ENCODE data around the gene ZEB1.
"Not testable (repeated sequence)": the region's sequence is repeated elsewhere in the genome, so short reads cannot be mapped to it uniquely, and the experiment has no call there.

The ZEB1 gene

DNA sequence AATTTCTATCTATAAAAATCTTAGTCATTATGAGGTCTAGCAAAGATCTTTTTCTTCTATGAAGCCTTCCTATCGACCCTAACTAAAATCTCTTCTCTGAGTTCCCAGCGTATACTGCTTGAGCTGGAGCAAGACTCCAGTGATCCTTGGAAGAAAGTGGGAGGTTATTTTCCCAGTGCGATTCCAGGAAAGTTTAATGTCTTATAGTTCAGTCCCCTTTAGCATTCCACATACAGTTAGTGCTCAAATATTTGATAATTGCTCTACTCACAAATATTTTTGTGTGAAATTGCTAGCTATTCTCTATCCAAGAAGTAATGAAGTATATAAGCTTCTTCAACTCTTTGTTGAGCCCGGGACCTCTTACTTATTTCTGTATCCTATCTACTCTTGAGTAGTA, 47.7 kb downstream of the ZEB1 start:
- DNase-seq (ENCODE audit: low read depth) = no peak

DNA sequence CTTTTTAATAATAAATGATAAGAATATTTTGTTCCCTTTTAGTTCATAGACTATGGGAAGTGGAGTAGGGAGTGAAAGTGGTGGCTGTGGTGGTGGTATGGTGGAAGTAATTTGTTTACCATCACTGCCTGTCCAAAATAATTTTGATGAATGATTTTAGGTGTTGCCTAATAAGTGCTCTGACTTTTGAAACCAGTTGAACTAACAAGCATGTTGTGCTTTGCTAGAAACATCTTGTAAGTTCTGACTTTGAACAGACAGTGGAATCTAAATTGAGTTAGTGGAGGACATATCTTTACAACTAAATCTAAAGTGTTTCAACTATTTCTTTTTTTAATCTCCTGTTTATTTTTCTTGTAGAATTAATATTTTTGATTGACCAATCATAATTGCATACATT, 49.7 kb downstream of the ZEB1 start:
- no peak for DNase-seq (ENCODE audit: low read depth)

DNA sequence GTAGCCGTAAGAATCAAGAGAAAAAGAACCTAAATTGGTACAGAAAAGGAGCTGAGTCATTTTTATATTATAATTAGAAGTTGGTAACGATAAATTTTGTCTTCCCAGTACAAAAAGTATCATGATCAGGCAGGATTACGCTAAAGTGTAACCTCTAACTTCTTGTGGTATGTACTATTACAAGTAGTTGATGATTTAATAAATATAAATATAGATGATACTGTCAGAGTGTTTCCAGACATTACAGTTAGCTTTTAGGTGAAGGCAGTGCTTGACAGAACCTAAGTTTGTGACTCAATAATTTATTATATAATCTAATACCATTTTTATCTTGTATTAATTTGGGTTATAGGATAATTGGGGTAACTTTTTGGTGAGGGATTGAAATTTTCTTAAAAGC, 53.4 kb downstream of the ZEB1 start:
- no peak for DNase-seq (ENCODE audit: low read depth)

DNA sequence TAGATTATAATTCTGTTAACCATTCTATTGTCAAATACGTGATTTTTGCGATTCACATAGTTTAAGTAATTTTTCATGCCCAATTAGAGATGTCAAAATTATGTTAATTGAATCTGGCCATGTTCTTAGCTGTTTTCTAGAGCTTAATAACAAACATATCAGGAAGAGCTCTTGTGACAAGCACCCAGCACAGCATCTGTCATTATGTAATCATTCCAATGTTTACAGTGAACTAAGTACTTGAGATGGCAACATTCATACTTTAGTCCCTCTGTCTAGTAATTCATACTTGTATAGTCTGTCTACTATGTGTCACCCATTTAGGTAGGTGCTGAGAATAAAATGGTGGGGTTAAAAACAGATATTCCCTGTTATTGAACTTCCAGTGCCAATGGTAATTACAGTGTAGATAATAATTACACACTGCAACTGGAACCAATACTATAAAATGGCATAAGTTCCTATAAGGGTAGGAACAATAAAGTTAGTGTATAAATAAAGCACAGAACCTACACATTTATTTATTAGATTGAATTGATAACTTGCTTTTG, 55.2 kb downstream of the ZEB1 start:
- DNase-seq (ENCODE audit: low read depth) = no peak

DNA sequence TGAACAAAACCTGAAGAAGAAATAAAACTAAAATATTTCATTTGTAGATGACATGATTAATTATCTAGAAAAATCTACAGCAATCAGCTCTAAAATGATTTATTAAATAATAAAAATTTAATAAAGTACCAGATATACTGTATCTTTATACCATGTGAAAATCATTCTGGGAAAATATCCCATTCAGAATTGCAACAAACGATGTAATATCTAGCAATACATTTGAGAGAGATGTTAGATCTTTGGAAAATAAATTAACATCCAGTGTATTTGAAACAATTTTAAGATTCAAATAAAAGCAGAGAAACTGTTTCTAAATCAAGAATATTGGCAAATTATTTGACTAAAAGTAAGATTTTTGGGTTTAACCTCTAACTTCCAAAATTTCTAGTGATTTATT, 62.2 kb downstream of the ZEB1 start:
- no peak for DNase-seq (ENCODE audit: low read depth)

DNA sequence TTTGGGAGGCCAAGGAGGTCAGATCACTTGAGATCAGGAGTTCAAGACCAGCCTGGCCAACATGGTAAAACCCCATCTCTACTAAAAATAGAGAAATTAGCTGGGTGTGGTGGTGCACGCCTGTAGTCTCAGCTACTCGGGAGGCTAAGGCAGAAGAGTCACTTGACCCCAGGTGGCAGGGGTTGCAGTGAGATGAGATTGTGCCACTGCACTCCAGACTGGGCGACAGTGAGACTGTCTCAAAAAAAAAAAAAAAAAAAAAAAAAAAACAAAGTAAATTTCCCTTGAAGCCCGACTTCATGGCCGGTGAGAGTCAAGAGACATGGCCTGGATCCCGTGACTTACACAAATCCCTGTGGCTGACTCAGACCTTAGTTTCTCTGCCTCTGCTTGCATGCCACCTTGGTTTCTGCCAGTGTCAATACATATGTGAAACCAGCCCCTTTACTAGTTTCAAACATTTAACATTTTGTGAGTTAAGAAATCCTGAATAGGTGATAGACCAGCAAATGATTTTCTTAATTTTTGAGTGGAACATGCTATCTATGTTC, 62.8 kb downstream of the ZEB1 start:
- no peak for DNase-seq (ENCODE audit: low read depth)

DNA sequence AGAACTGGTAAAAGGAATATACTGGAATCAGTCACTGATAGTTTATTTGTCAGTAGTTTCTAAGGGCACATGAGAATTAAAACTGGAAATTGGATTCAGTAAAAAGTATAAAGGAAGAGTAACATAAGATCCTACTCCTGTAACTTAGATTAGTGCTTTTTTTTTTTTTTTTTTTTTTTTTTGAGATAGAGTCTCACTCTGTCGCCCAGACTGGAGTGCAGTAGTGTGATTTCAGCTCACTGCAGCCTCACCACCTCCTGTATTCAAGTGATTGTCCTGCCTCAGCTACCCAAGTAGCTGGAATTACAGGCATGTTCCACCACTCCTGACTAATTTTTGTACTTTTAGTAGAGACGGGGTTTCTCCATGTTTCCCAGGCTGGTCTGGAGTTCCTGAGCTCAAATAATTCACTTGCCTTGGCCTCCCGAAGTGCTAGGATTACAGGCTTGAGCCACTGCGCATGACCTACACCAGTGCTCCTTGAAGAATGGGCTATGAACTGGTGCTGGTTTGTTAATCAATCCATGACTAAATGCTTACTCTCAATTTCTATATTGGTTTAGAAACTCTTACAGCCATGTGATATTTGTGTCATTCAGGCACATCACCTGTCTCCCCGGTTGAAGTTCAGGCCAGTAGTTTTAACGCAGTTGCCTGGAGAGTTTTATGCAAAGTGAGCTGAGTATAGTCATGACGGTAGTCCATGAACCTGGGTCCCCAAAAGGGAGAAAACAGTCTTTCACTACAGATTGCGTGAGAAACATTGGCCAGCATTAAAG, 65.0 kb downstream of the ZEB1 start:
- no peak for DNase-seq (ENCODE audit: low read depth)

DNA sequence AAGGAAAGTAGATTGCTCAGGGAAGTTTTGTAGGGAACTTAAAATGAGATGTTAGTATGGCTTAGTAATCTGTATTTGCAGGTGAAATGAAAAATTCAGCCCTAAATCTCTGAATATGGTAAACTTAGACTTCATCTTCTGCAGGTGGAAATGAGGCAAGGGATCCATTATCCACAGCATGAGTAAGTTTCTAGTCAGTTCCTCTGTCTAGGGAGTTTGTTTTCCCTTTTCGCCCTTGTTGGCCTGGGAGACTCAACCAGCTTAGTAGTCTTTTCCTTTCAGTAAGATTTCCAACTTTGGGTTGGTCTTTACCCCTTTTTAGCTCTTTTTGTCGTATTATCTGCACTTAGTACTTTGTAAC, 65.6 kb downstream of the ZEB1 start:
- DNase-seq (ENCODE audit: low read depth) = no peak

DNA sequence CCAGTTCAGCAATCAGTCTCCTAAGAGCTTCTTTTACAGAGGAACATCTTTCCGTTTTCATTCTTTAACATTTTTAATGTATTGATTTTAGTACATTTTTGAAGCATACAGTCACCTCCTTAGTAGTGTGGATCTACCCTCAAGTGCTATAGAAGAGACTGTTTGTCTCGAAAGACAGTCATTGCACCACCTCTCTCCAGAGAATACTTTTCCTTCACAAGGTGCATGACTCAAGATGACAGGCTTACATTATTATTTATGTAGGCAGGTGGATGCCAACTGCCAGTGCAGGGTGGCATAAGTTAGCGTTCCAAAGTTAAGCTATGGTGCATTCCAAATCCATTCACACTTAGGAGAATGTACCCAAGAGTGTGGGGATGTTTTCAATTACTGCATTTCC, 71.8 kb downstream of the ZEB1 start:
- DNase-seq (ENCODE audit: low read depth) = no peak

DNA sequence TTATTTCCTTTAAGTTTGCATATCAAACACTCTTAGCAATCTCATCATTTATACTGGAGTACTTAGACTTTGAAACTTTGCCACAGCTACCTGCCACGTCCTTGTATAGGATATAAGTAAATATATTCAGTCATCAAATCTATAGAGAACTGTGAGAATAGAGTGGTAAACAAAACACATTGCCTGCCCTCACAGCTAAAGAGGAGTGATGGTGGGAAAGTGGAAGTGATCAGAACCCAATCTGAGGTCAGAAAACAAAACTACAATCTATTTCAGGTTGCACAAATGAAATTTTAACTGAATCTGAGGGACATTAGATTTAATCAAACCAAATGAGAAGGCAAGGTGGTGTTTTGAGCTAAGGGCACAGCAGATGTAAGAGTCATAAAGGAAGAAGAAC, 74.8 kb downstream of the ZEB1 start:
- no peak for DNase-seq (ENCODE audit: low read depth)

DNA sequence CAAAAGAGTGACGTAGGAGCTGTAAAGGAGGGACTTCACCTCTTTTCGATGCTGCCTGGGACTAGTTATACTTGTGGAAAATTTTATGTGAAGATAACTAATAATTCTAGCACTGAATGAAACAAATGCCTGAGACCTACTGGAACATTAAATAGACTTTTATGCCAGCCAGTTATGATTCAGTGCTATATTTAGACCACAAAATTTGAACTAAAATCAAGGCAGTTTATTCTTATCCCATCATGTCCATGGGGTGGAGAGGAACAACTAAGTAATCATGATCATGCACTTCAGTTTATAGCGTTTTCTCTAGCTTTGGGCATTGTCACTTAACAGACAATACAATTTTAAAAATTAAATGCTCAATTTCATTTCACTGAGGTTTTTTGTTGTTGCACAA, 76.7 kb downstream of the ZEB1 start:
- no peak for DNase-seq (ENCODE audit: low read depth)

DNA sequence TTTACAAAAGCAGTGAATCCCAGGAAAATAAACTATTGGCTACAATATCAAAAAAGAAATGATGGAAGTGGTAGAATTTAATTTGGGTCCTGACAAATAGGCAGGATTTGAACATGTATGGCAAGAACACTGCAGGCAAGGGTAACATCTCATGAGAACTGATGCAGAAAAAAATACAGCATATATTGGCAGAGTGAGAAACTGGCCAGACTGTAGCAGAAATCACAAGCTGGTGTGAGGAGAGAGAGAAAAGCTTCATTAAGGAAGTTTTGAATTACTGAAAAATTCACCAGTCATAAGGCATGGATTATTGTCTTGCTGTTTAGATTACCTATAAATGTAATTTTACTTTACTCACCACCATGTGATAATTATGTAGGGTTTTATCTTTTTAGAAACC, 77.4 kb downstream of the ZEB1 start:
- no peak for DNase-seq (ENCODE audit: low read depth)

DNA sequence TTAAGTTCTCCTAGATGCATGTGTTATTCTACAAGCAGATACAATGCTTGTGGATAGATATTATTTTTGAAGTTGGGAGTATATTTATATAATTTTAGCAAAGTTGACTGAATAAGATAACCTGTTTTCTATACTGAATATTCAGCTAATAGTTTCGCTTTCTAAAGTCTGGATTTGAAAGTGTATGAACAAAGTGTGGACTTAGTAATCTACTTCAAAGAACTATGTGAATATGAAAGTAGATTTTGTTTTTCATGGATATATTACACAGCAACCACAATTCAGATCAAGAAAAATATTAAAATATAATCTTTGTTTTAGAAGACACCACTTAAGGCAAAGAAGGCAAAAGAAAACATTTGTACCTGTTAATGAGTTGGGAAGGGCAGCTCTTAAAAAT, 78.8 kb downstream of the ZEB1 start:
- no peak for DNase-seq (ENCODE audit: low read depth)

DNA sequence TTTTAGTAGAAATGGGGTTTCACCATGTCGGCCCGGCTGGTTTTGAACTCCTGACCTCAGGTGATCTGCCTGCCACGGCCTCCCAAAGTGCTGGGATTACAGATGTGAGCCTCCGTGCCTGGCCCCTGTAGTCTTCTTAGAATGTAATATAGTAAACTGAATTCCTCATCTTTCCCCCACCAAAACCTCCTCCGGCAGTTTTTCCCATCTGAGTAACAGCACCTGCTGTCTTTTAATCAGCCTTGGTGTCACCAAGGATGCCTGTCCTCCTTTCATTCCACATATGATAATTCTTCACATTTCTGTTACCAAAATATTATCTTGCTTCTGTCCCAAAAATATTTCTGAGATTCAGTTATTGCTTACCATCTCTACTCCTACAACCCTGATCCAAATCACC, 80.2 kb downstream of the ZEB1 start:
- DNase-seq (ENCODE audit: low read depth) = no peak

DNA sequence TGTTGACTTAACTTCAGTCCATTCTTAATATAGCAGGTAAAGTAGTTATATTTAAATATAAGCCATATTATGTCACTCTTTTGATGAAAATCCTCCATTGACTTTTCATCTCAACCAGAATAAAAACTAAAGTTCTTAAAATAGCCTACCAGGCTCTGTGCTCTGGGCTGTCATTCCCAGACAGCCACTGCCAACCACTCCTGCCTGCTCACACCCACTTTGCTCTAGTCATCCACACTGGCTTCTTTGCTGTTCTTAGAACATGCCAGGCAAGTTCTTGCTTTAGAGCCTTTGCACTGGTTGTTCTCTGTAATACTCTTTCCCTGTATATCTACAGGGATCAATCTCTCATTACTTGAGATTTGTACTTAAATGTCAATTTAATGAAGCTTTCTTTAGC, 80.6 kb downstream of the ZEB1 start:
- DNase-seq (ENCODE audit: low read depth) = no peak

DNA sequence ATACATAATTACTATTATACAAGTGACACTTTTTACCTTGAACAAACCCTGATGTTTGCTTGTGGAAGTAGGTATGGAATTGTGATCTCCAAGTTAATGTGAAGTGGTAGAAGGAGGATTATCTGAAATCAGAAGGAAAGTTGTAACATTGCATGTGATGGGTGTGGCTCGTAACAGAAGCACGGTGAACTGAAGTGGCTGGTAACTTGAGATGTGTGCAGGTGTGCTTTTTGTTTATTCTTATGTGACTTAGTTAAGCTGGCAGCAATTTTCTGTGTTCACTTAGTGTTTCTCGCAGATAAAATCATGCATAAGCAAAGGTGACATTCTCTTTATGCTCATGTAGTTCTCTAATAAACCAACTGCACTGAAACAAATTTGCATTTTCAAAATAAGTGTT, 82.3 kb downstream of the ZEB1 start:
- DNase-seq (ENCODE audit: low read depth) = no peak

DNA sequence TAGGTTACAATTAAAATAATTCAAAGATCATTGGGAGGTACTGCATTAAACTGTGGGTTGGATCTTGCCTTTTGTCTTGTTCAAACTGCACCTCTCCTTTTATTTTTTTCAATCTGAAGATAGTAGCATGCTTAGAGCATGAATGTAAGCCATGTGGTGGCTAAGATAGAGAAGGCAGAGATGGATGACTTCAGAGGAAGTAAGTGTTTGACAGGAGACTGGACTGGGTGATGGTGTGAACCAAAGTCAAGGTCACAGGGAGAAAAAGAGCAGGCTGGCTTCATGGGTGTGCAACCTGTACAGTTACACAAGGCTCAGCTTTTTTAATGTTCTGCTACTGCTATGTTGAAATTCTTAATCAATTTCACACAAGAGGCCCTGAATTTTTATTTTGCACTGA, 85.6 kb downstream of the ZEB1 start:
- DNase-seq (ENCODE audit: low read depth) = no peak

DNA sequence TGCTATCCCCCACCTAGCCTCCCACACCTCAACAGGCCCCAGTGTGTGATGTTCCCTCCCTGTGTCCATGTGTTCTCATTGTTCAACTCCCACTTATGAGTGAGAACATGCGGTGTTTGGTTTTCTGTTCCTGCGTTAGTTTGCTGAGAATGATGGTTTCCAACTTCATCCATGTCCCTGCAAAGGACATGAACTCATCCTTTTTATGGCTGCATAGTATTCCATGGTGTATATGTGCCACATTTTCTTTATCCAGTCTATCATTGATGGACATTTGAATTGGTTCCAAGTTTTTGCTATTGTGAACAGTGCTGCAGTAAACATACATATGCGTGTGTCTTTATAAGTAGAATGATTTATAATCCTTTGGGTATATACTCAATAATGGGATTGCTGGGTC, 86.8 kb downstream of the ZEB1 start:
- not testable (repeated sequence) for DNase-seq (ENCODE audit: low read depth)

DNA sequence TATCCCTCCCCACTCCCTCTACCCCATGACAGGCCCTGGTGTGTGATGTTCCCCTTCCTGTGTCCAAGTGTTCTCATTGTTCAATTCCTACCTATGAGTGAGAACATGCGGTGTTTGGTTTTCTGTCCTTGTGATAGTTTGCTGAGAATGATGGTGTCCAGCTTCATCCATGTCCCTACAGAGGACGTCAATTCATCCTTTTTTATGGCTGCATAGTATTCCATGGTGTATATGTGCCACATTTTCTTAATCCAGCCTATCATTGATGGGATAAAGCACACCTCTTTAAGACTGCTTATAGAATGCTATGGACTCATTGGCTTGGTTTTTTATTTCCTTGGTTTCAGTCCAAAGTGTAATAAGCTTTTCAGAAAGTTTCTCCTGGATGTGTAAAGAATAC, 93.4 kb downstream of the ZEB1 start:
- not testable (repeated sequence) for DNase-seq (ENCODE audit: low read depth)

DNA sequence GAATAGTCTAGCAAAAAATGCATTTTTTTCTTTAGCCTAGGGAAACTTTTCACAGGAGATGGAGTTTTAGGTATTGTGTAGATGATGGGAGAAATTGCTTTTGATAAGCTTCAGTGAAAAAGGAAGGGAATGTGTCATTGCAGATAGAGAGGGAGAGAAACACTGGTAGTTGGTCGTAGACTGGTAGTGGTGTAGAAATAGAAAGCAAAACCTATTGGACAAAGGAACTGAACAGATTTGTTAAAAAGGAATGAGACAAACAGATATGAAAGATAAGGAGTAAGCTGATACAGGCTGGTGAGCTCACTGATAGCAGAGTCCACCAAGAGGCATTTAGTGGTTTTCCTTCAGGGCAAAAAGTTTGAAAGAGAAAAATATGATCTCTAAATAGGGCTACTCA, 94.3 kb downstream of the ZEB1 start:
- DNase-seq (ENCODE audit: low read depth) = no peak

DNA sequence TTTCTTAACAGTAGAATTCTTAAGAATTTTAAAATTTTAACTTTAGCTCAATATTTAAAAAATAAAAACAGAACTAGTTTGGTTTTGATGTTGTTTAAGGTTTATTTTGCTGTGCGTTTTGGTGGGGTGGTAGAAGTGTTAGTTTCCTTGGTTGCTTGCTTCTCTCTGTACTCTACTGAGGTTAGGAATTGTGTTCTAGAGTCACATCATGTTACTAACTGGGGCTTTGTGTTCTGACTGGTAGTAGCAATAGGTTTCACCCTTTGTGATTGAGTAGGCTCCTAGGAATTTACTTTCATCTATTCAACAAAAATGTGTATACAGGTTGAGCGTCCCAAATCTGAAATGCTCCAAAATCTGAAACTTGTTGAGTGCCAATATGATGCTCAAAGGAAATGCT, 99.5 kb downstream of the ZEB1 start:
- no peak for DNase-seq (ENCODE audit: low read depth)

DNA sequence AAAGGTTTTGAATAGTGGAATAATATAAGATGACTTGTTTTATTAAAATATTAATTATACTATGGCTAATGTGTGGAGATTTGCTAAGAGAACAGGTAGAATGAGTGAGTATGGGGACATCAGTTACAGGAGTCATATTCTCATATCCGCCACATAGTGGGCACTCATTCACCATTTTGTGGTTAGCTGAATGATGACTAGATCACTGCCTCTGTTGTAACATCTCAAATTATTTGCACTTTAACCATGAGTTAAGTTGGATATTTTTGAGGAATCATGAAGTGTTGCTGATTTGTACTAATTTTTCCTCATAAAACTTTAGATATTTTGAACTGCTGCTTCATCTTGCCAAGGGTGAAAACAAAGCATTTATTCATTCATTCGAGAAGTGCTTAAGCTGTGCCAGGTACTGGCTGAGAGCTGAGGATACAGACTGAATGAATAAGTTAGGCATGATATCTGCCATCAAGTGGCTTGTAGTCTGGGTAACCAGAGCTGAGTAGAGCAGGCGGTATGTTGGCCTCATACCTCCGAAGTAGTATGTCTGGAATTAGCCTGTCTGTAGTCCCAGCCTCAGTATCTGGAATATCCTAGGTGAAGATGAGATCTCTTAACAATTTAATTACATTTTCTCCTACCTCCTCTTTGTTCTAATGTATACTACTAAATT, 100.5 kb downstream of the ZEB1 start:
- no peak for DNase-seq (ENCODE audit: low read depth)

DNA sequence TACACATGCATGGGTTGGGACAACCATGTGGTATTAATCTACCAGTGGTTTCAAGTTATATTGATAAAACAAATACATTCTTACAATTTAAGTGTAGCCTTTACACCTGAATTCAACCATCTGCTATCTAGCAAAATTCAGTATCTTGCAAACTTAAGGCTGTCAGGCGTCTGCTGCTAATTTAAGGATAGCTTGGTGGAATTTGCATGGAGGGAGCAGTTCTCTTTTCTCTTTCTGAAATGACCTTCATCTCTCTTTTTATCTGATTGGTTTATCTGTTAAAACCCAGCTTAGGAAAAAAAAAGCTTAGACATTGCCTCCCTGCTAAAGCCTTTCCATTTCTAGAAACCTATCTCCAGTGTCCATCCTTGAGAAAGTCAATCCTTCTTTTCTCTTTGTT, 102.3 kb downstream of the ZEB1 start:
- DNase-seq (ENCODE audit: low read depth) = no peak

DNA sequence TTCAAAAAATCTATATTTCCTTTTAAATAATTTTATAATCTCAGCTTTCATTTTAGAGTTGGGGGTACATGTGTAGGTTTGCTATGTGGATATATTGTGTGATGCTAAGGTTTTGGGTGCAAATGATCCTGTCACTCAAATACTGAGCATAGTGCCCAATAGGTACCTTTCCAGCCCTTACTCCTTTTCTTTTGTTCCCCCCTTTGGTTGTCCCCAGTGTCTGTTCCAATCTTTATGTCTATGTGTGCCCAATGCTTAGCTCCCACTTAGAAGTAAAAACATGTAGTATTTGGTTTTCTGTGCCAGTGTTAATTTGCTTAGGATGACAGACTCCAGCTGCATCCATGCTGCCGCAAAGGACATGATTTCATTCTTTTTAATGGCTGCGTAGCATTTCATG, 103.6 kb downstream of the ZEB1 start:
- no peak for DNase-seq (ENCODE audit: low read depth)

All from stimulated activated CD8-positive, alpha-beta memory T cell treated with anti-CD3 and anti-CD28 coated beads, Interleukin-15, amount 100 ng/mL, for 24 hours (primary cell).